Measurements from ENCODE around the gene LACRT.

LACRT gene

DNA sequence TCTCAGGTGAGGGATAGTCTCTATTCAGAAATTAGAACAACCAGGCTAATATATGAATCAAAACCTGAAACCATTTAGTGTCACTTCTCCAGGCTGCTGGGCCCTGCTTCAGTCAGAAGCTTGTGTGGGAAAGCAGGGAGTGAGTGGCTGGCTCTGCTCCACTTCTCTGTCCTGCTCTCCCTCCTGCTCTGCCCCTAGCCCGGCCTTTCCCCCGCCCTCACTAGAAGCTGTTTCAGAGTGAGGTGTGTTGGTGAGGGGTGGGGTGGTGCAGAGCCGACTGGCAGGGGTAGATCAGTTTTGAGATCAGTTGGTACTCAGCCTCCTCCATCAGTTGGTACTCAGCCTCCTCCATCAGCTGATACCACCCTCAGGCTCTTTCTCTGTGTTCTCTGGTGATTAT lies 39.2 kb downstream of the LACRT start:
- ATAC-seq = no peak
- no peak overlapping the region for H3K27ac Mint-ChIP-seq
- no peaks in the 10 kb centered on the region for H3K36me3 Mint-ChIP-seq
- no peak for DNase-seq (ENCODE audit: low spot score in 2 of 2)
- no peaks in the 10 kb centered on the region for H3K9me3 Mint-ChIP-seq
- no peak overlapping the region for H3K4me3 Mint-ChIP-seq
- H3K4me1 Mint-ChIP-seq = no peaks in the 10 kb centered on the region

DNA sequence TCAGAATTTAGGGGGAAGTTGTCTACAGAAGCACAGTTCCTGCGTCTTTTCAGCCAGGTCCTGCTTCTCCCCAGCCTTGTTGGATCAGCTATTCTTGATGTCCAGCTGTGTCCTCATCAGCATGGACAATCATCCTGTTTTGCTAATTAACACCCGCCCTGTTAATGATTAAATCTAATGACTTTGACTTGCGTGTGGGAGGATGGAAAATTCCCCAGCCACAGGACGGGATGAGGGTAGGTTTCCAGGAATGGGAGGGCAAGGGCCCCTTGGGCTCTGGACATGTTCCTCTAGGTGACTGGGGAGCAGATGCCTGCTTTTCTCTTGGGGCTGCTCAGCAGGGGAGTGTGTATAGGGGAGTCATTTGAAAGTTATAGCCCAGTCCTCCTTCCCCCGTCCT lies 41.0 kb downstream of the LACRT start:
- H3K36me3 Mint-ChIP-seq = no peaks in the 10 kb centered on the region
- no peak overlapping the region for H3K27ac Mint-ChIP-seq
- no peak overlapping the region for H3K4me3 Mint-ChIP-seq
- ATAC-seq (no peak), DNase-seq (ENCODE audit: low spot score in 2 of 2) (no peak)
- H3K4me1 Mint-ChIP-seq = peaks cover 7% of the 10 kb centered on the region
- no peaks in the 10 kb centered on the region for H3K9me3 Mint-ChIP-seq

DNA sequence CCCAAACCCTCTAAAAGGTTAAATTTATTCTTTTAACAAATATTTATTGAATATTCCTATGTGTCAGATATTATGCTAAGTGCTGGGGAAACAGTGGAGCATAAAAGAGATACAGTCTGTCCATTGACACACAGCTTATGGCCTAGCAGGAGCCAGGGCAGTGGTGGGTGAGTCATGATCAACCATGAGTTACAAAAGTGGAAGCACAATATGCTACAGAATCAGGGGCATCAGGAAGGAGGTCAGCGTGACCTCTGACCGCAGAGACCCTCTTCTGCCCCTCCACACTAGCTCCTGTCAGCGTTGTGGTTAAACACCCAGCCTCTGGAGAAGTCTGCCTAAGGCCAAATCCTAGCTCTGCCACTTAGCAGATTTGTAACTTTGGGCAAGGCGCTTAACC lies 41.6 kb downstream of the LACRT start:
- ATAC-seq (no peak), DNase-seq (ENCODE audit: low spot score in 2 of 2) (no peak)
- no peaks in the 10 kb centered on the region for H3K9me3 Mint-ChIP-seq
- H3K36me3 Mint-ChIP-seq = no peaks in the 10 kb centered on the region
- H3K27ac Mint-ChIP-seq = no peak overlapping the region
- H3K4me1 Mint-ChIP-seq = peaks cover 9% of the 10 kb centered on the region
- no peak overlapping the region for H3K4me3 Mint-ChIP-seq

DNA sequence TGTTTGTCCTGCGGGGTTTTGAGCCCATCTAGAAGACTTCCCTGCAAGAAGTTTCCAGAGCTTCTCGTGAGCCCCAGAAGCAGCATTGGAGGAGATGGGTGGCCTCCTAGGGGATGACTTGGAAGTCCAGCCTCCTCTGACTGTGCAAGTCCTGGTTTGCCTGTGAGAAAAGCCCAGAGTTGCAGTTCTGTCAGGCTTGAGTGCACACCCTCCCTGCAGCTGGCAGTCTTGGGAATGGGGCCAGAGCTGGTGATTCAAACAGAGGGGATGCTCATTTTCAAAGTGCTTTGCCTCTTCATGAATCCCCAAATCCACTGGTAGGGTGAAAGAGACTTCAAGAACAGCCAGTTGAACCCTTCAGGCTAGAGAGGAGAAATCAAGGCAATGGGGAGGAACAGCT lies 42.4 kb downstream of the LACRT start:
- no peak for DNase-seq (ENCODE audit: low spot score in 2 of 2)
- no peak overlapping the region for H3K27ac Mint-ChIP-seq
- no peaks in the 10 kb centered on the region for H3K9me3 Mint-ChIP-seq
- H3K36me3 Mint-ChIP-seq = no peaks in the 10 kb centered on the region
- no peak for ATAC-seq
- H3K4me1 Mint-ChIP-seq = peaks cover 9% of the 10 kb centered on the region
- no peak overlapping the region for H3K4me3 Mint-ChIP-seq

DNA sequence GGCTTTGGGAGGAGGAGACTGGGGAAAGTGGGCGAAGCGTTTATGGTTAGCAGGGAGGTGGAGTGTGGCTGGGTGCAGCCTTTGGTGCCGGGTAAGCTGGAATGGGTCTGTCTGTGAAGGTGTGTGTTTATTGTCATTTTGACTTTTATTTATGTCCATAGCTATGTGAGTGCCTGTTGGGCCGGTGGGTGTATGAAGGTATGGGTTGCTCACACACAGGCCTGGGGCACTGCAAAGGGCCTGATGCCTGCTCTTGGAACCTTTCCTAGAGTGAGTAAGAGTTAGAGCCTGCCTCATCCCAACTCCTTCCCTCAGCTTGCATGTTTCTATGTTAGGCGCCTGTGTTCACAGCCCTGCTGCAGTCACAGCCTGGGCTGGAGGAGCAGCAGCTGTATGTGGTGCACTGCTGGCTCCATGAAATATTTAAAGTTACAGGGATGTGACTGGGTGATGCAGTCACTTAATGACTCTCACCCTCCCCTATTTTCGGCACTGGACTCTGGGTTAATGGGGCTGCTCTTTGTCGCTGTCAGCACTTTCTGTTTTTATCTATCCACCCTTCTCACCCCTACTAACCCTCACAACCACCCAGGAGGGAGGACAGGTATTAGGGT lies 43.6 kb downstream of the LACRT start:
- DNase-seq (ENCODE audit: low spot score in 2 of 2) = no peak

DNA sequence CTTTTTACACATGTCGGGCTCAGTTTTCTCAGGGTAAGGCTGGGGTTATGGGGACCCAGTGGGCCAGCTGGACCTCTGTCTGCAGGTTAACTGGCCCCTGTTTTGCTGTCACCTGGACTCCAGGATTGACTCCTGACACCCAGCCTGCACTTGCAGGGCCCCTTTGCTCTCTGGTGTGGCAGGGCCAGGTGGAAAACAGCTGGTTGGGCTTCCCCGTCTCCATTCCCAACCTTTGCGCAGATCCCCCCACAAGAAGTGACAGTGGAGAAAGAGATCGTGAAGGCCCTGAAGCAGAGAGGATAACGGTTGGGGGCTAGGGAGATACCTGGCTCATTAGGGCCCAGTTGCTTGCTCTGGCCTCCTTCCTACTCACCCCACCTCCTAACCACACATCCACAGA lies 44.7 kb downstream of the LACRT start:
- no peak for ATAC-seq
- Mint-ChIP-seq H3K4me3 (no peak overlapping the region), H3K36me3 (no peaks in the 10 kb centered on the region), H3K4me1 (peaks cover 9% of the 10 kb centered on the region), H3K9me3 (no peaks in the 10 kb centered on the region), H3K27ac (no peak overlapping the region)
- no peak for DNase-seq (ENCODE audit: low spot score in 2 of 2)

More for the DNA sequence above, 43.6 kb downstream of the LACRT start:
- no peak for ATAC-seq
- Mint-ChIP-seq H3K4me1 (peaks cover 9% of the 10 kb centered on the region), H3K4me3 (no peak overlapping the region), H3K36me3 (no peaks in the 10 kb centered on the region), H3K9me3 (no peaks in the 10 kb centered on the region), H3K27ac (no peak overlapping the region)

DNA sequence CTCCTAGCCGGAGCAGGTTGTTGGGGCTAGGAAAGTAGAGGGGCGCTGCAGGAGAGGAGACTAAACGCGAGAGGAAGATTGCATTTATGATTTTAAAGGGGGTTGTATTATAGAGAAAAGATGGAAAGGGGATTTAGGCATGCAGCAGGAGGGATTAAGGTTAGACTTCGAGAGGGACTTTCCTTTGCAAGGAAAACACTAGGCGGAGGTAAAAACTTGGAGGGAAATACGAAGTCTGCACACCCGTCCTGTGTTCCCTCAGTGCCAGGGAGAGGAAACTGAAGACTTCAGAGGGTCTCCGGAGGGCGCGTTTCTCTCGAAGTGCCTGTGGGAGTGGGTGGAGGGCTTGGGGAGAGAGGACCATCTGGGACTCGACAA lies 45.8 kb downstream of the LACRT start:
- H3K4me1 Mint-ChIP-seq = peaks cover 9% of the 10 kb centered on the region
- DNase-seq (ENCODE audit: low spot score in 2 of 2) (no peak), ATAC-seq (no peak)
- H3K9me3 Mint-ChIP-seq = no peaks in the 10 kb centered on the region
- no peak overlapping the region for H3K27ac Mint-ChIP-seq
- no peaks in the 10 kb centered on the region for H3K36me3 Mint-ChIP-seq
- H3K4me3 Mint-ChIP-seq = peak overlapping the region; percentile 7

DNA sequence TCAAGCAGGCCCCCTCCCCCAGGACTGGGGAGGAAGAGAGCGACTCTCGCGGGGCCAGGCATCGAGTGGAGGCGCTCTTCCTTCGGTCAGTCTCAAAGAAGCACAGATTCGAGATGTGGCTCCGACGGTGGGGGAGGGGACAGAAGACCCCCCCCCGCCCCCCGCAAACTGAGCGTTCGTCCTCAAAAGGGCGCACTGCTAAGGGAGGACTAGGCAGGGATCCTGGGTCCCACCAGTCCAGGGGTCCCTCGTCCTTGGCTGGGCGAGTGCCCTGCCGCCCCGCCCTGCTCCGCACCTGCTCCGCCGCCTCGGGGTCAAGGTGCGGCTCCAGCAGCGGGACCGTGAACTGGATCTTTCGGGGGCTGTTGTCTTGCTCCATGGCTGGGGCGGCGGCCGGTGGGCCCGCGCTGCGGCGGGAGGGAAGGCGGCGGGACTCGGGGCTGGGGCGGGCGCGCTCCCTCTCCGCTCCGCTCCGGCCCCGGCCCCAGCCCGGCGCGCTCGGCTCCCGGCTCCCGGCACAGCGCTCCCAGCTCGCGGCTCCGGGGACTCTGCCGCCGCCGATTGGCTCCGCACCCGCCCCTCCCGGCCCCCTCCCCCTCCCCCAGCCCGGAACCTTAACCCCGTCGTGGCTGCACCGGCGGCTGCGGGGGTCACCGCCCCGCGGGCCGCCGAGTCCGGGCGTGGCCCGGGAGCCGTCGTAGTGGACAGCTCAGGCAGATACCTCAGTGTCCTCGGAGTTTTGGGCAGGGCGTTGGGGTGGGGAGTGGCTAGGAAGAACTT lies 46.4 kb downstream of the LACRT start, which contains the start of gene PPP1R1A:
Gene PPP1R1A (minus strand): TSS at position 550 of the 780 bp plus-strand sequence. CDS start 171 bp downstream, at position 379.
- no peak within 1 kb of the TSS for H3K27ac Mint-ChIP-seq
- peak within 1 kb of the TSS; percentile 7 for H3K4me3 Mint-ChIP-seq
- no peak for ATAC-seq
- no peak for DNase-seq (ENCODE audit: low spot score in 2 of 2)
- no peaks in the 10 kb centered on the region for H3K9me3 Mint-ChIP-seq
- H3K4me1 Mint-ChIP-seq = peaks cover 9% of the 10 kb centered on the region
- H3K36me3 Mint-ChIP-seq = no peaks in the 10 kb centered on the region

DNA sequence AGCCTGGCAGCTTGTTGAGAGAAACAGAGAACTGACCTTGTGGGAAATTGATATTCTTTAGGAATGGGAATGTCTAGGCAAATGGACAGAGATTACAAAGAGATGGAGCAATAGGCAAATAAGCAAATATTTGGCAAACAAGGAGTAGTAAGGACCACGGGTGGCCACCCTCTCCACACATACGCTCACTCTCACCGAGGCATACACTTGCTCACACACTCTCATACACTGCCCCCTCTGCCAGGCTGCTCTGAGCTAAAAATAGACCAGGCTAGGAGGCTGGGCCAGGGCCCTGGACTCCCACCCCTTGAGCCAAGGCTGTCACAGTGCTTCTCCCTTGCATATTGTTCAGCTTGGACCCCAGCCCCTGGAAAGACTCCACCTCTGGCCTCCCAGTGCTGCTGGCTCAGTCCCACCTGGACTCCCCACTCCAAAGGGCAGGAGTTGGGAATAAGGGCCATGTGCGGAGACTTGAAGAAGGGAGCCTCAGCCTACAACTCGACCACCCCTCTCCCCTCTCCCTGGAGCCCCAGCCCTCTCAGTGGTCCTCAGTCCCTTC lies 47.3 kb downstream of the LACRT start:
- ATAC-seq (no peak), DNase-seq (ENCODE audit: low spot score in 2 of 2) (no peak)
- Mint-ChIP-seq H3K27ac (no peak overlapping the region), H3K4me3 (peak overlapping the region; percentile 4), H3K9me3 (no peaks in the 10 kb centered on the region), H3K36me3 (no peaks in the 10 kb centered on the region), H3K4me1 (peaks cover 9% of the 10 kb centered on the region)

DNA sequence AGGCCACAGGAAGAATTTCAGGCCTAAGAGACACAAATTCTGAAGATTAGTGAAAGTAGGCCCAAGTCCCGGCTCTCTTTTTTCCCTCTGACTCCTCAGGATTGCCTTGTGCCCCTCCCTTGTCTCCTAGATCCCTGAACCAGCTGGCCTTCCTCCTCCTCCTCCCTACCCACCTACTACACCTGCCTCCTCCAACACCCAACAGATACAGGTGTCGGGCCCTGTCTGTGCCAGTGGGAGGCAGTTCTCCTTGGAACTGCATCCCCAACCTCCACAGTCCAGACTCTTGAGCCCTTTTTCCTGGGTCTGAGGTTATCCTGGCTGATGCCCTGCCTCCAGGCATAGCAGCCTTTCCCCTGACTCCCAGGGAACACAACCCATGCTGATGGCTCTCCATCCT lies 48.1 kb downstream of the LACRT start:
- no peaks in the 10 kb centered on the region for H3K36me3 Mint-ChIP-seq

DNA sequence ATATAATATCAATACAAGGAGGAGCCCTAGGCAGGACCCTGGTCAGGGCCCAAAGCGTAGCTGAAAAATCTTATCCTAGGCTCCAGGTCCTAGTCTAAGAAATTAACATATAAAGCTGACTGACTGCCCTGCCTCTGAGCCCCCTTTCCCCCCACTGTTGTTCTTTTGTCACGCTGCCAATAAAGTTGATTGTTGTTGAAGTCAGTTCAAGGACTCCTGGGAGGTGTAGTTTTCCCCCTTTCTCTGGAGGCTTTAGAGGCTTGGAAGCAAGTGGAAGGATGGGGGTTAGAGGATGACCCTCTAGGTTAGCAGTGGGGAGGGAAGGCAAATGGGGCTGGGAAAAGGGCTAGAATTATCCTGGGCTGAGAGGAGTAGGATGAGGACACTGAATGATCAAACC lies 49.5 kb downstream of the LACRT start:
- Mint-ChIP-seq H3K36me3 (no peaks in the 10 kb centered on the region), H3K27ac (no peak overlapping the region), H3K4me3 (no peak overlapping the region), H3K4me1 (peaks cover 9% of the 10 kb centered on the region), H3K9me3 (no peaks in the 10 kb centered on the region)
- ATAC-seq (no peak), DNase-seq (ENCODE audit: low spot score in 2 of 2) (no peak)

More for the DNA sequence above, 48.1 kb downstream of the LACRT start:
- DNase-seq (ENCODE audit: low spot score in 2 of 2) = no peak
- no peak overlapping the region for H3K4me3 Mint-ChIP-seq
- ATAC-seq = no peak
- no peak overlapping the region for H3K27ac Mint-ChIP-seq
- peaks cover 9% of the 10 kb centered on the region for H3K4me1 Mint-ChIP-seq
- no peaks in the 10 kb centered on the region for H3K9me3 Mint-ChIP-seq

DNA sequence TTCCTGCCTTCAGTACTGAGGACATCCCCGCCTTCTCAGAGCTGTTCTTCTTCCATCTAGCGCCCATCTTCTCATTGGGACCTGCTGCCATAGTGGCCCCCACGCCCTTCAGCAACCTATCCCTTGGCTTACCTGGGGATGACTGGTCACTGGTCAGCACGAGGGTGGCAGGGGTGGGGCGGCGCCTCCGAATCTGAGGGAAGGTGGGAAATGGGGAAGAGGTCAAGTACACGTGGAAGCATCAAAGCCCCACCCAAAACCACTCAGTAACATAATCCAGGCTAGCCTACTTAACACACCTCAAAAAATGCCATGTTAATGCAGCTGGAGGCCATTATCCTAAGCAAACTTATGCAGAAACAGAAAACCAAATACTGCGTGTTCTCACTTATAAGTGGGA lies 50.6 kb downstream of the LACRT start:
- DNase-seq (ENCODE audit: low spot score in 2 of 2) (no peak), ATAC-seq (no peak)
- no peaks in the 10 kb centered on the region for H3K36me3 Mint-ChIP-seq
- no peak overlapping the region for H3K27ac Mint-ChIP-seq
- no peaks in the 10 kb centered on the region for H3K9me3 Mint-ChIP-seq
- H3K4me1 Mint-ChIP-seq = peaks cover 15% of the 10 kb centered on the region
- no peak overlapping the region for H3K4me3 Mint-ChIP-seq

DNA sequence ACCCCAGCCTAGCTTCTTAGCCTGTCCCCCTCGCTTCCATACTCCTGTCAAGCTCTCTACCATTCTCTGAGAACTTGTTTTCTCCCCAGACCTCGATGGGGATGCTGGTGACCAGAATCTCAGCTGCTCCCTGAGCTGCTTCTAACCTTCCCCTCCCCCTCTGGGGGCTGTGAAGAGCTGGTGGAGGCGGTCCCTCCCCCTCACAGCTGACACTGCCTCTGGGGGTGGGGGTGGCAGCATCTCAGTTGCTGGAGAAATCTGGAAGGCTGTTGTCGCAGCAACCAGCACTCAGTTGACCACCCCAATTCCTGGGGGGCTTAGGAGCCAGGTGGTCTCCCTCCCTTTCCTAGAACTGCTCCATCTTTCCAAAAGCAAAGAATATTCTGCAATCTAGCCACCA lies 51.0 kb downstream of the LACRT start:
- H3K4me3 Mint-ChIP-seq = no peak overlapping the region
- no peak overlapping the region for H3K27ac Mint-ChIP-seq
- DNase-seq (ENCODE audit: low spot score in 2 of 2) (no peak), ATAC-seq (no peak)
- no peaks in the 10 kb centered on the region for H3K36me3 Mint-ChIP-seq
- H3K4me1 Mint-ChIP-seq = peaks cover 11% of the 10 kb centered on the region
- H3K9me3 Mint-ChIP-seq = no peaks in the 10 kb centered on the region

DNA sequence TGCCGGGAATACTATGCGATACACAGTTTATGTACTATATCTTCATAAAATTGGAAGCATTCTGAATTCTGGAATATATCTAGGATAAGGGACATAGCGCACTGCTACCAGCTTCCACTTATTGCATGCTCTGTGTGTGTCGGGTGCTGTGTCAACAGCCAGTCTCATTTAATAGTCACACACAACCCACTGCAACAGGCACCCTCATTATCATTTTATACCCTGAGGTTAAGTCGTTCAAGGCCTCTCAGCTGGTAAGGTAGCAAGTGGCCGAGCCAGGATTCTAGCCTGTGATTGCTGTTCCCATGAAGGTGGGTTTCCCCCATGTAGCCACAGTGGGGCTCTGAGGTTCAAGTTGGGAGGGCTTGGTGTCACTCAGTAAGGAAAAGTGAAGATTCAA lies 53.3 kb downstream of the LACRT start:
- Mint-ChIP-seq H3K27ac (no peak overlapping the region), H3K4me3 (no peak overlapping the region), H3K36me3 (no peaks in the 10 kb centered on the region), H3K9me3 (no peaks in the 10 kb centered on the region), H3K4me1 (peaks cover 9% of the 10 kb centered on the region)
- ATAC-seq (no peak), DNase-seq (ENCODE audit: low spot score in 2 of 2) (no peak)
